HepG2 (cell line): Measurements from ENCODE around the gene LAMB2. TPM values are rescaled to one million over a fixed set of nuclear protein-coding genes. Genes with fewer than 3 reads are reported as not detected.
A peak's percentile ranks its signal among the peaks of the same experiment; 100 is the strongest.

Experiments used
- CSRNP2 ChIP-seq: sonication (generic); formaldehyde crosslinking; conservative IDR thresholded peaks from 2 replicates; pipeline ENCODE4 v1.8.0; 2022; ENCODE audit warnings: low read depth, missing genetic modification reagents
- DZIP1 ChIP-seq: sonication (generic); formaldehyde crosslinking; IDR thresholded peaks from 2 replicates; pipeline ENCODE4 v1.5.0; 2020; ENCODE audit warnings: mild to moderate bottlenecking, missing genetic modification reagents
- GABPA ChIP-seq, 2 experiments: IDR thresholded peaks; 2 replicates each; pipeline ENCODE4 v1.6.1; 2011 to 2016; ENCODE audit warnings: low read depth in 2 of 2, low read length in 1 of 2, missing biosample characterization in 1 of 2, missing genetic modification characterization in 1 of 2
- JARID2 ChIP-seq: sonication (generic); formaldehyde crosslinking; IDR thresholded peaks from 2 replicates; pipeline ENCODE4 v1.8.1; 2023; ENCODE audit warnings: missing genetic modification reagents, inconsistent platforms; ENCODE audit not compliant: insufficient replicate concordance
- KAT2B ChIP-seq: fragments of 150-350 bp; IDR thresholded peaks from 2 replicates; pipeline ENCODE4 v1.6.1; 2014; ENCODE audit warnings: low read depth, low read length, borderline replicate concordance
- RFX3 ChIP-seq: IDR thresholded peaks from 2 replicates; pipeline ENCODE4 v1.6.1; 2016; ENCODE audit warnings: missing biosample characterization, missing genetic modification reagents
- RXRA ChIP-seq: sonication (generic); formaldehyde crosslinking; IDR thresholded peaks from 2 replicates; pipeline ENCODE4 v1.5.1; 2020; ENCODE audit warnings: missing genetic modification reagents
- SP2 ChIP-seq: sonication (generic); formaldehyde crosslinking; IDR thresholded peaks from 2 replicates; pipeline ENCODE4 v1.5.1; 2020; ENCODE audit warnings: mild to moderate bottlenecking, missing genetic modification reagents
- ZMYM4 ChIP-seq: sonication (generic); formaldehyde crosslinking; IDR thresholded peaks from 2 replicates; pipeline ENCODE4 v1.8.1; 2023; ENCODE audit warnings: mild to moderate bottlenecking, missing genetic modification reagents
- ZNF329 ChIP-seq: sonication (generic); formaldehyde crosslinking; IDR thresholded peaks from 2 replicates; pipeline ENCODE4 v1.9.0; 2021; ENCODE audit warnings: low read depth, mild to moderate bottlenecking, missing genetic modification reagents
- ZNF333 ChIP-seq: sonication (generic); formaldehyde crosslinking; IDR thresholded peaks from 2 replicates; pipeline ENCODE4 v1.4.0; 2020; ENCODE audit warnings: mild to moderate bottlenecking, missing genetic modification reagents, borderline replicate concordance
- ZNF414 ChIP-seq: sonication (generic); formaldehyde crosslinking; IDR thresholded peaks from 2 replicates; pipeline ENCODE4 v1.5.0; 2020; ENCODE audit warnings: missing genetic modification reagents
- ZNF619 ChIP-seq: sonication (generic); formaldehyde crosslinking; IDR thresholded peaks from 2 replicates; pipeline ENCODE4 v1.4.0; 2020; ENCODE audit warnings: mild to moderate bottlenecking, missing genetic modification reagents
- ZNF746 ChIP-seq: sonication (generic); formaldehyde crosslinking; IDR thresholded peaks from 2 replicates; pipeline ENCODE4 v1.8.0; 2022; ENCODE audit warnings: mild to moderate bottlenecking, missing genetic modification reagents
- polyA plus RNA-seq, 8 experiments: library from polyadenylated mRNA; depleted of rRNA in 3 of 8; stranded (reverse) in 7 of 8; unstranded in 1 of 8; fragments of >200 nt; fragmentation: Illumina TruSeq in 4 of 8; extraction: Trizol in 4 of 8; gene quantifications; 2 replicates each; pipeline versions ENCODE4 v1.2.1 to v1.2.3, GENCODE V29; 2011 to 2016; ENCODE audit warnings: low read depth in 4 of 8, missing spikeins in 1 of 8, mixed read lengths in 1 of 8; ENCODE audit not compliant: insufficient read depth in 1 of 8
- total RNA-seq, 5 experiments: library from RNA; depleted of rRNA; stranded (reverse); fragments of >200 nt; fragmentation: Illumina TruSeq; extraction: Trizol; gene quantifications; 2 replicates each; pipeline ENCODE4 v1.2.3, GENCODE V29; 2016; ENCODE audit warnings: low read depth in 1 of 5
- TF ChIP-seq, protein P1 (sequence below): sonication (generic); formaldehyde crosslinking; IDR thresholded peaks from 2 replicates; pipeline ENCODE4 v1.8.0; 2022; ENCODE audit warnings: mild to moderate bottlenecking, missing genetic modification reagents
- TF ChIP-seq, protein P2 (sequence below): sonication (generic); formaldehyde crosslinking; IDR thresholded peaks from 2 replicates; pipeline ENCODE4 v1.4.0; 2020; ENCODE audit warnings: missing genetic modification reagents

The LAMB2 gene
- total and polyA plus RNA-seq, 2 of the 13 experiments (the other 11 are each of a cell fraction or from before 2014, with no cell fraction given), result 208 to 443 TPM

DNA sequence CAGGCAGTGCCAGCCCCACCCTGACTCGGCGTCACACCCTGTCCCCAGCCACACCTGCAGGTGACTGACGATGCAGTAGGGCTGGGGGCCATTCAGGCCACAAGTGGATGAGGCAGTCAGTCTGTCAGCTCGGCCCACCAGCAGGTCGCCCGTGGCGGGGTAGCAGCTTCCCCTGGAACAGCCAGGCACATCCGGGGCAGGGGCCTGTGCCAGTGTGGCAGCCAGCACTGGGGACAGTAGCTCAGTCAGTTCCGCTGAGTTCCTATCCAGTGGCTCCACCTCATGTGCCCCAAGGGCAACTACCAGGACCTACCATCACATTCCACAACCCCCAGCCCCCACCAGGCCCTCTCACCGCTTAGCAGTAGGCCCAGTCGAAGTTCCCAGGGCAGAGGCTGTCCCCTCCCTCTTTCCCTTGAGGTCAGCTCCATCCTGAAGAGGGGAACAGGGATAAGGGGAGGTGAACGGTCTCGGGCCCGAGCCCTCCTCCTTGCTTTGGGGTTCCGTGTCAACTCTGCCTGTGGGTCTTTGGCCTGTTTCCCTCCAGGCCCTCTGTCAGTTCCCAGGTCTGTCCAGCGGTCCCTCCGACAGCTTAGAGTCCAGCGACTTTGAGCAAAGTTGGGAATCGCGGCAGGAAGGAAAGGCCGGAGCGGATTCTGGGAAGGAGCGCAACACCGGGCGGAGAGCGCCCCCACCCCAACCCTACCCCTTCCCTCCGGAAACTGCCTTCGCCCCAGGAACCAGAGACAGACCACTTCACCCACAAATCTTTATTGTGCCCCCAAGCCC, at the start of gene LAMB2 (continued):
- no peak for TF ChIP-seq DZIP1 (CRISPR knock-in tag)
- no peak for TF ChIP-seq ZNF414 (CRISPR knock-in tag)
- TF ChIP-seq ZNF329 (CRISPR knock-in tag), result no peak; the same call in 1 of the 2 replicates
- no peak for TF ChIP-seq SP2 (CRISPR knock-in tag)
- TF ChIP-seq RFX3 (CRISPR knock-in tag), result no peak
- 0 out of 2 replicates have a peak, but pooled peaks have one; percentile 17 for TF ChIP-seq ZNF619
- TF ChIP-seq ZNF746, result no peak; the same call in 1 of the 2 replicates
- peak; percentile 94; the same call in 1 of the 2 replicates for TF ChIP-seq ZNF333 (CRISPR knock-in tag)
- 0 out of 2 replicates have a peak, but pooled peaks have one; percentile 29 for TF ChIP-seq ZMYM4
- TF ChIP-seq, protein P1, sequence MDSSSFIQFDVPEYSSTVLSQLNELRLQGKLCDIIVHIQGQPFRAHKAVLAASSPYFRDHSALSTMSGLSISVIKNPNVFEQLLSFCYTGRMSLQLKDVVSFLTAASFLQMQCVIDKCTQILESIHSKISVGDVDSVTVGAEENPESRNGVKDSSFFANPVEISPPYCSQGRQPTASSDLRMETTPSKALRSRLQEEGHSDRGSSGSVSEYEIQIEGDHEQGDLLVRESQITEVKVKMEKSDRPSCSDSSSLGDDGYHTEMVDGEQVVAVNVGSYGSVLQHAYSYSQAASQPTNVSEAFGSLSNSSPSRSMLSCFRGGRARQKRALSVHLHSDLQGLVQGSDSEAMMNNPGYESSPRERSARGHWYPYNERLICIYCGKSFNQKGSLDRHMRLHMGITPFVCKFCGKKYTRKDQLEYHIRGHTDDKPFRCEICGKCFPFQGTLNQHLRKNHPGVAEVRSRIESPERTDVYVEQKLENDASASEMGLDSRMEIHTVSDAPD (CRISPR knock-in tag), result peak; percentile 74; the same call in 1 of the 2 replicates
- peak; percentile 60 for TF ChIP-seq RXRA (CRISPR knock-in tag)
- no peak for TF ChIP-seq KAT2B
- TF ChIP-seq JARID2, result no peak
- TF ChIP-seq, protein P2, sequence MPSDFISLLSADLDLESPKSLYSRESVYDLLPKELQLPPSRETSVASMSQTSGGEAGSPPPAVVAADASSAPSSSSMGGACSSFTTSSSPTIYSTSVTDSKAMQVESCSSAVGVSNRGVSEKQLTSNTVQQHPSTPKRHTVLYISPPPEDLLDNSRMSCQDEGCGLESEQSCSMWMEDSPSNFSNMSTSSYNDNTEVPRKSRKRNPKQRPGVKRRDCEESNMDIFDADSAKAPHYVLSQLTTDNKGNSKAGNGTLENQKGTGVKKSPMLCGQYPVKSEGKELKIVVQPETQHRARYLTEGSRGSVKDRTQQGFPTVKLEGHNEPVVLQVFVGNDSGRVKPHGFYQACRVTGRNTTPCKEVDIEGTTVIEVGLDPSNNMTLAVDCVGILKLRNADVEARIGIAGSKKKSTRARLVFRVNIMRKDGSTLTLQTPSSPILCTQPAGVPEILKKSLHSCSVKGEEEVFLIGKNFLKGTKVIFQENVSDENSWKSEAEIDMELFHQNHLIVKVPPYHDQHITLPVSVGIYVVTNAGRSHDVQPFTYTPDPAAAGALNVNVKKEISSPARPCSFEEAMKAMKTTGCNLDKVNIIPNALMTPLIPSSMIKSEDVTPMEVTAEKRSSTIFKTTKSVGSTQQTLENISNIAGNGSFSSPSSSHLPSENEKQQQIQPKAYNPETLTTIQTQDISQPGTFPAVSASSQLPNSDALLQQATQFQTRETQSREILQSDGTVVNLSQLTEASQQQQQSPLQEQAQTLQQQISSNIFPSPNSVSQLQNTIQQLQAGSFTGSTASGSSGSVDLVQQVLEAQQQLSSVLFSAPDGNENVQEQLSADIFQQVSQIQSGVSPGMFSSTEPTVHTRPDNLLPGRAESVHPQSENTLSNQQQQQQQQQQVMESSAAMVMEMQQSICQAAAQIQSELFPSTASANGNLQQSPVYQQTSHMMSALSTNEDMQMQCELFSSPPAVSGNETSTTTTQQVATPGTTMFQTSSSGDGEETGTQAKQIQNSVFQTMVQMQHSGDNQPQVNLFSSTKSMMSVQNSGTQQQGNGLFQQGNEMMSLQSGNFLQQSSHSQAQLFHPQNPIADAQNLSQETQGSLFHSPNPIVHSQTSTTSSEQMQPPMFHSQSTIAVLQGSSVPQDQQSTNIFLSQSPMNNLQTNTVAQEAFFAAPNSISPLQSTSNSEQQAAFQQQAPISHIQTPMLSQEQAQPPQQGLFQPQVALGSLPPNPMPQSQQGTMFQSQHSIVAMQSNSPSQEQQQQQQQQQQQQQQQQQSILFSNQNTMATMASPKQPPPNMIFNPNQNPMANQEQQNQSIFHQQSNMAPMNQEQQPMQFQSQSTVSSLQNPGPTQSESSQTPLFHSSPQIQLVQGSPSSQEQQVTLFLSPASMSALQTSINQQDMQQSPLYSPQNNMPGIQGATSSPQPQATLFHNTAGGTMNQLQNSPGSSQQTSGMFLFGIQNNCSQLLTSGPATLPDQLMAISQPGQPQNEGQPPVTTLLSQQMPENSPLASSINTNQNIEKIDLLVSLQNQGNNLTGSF, result 0 out of 2 replicates have a peak, but pooled peaks have one; percentile 22
- no peak for TF ChIP-seq CSRNP2
- TF ChIP-seq GABPA (IDR thresholded peaks at IDR 0.05; ENCODE audit: low read depth, low read length), result peak; percentile 19; the same call in 1 of the 2 replicates
- TF ChIP-seq GABPA (CRISPR knock-in tag; IDR thresholded peaks at IDR 0.05; ENCODE audit: low read depth), result peak; percentile 9
